ENCODE measurements around the gene KIF1A. TPM values are rescaled to one million over a fixed set of nuclear protein-coding genes. Genes with fewer than 3 reads are reported as not detected.

KIF1A gene
- total and polyA plus RNA-seq, 2 of the 8 experiments (the other 6 are each of a cell fraction or from before 2014, with no cell fraction given), result 61.3 to 281 TPM

DNA sequence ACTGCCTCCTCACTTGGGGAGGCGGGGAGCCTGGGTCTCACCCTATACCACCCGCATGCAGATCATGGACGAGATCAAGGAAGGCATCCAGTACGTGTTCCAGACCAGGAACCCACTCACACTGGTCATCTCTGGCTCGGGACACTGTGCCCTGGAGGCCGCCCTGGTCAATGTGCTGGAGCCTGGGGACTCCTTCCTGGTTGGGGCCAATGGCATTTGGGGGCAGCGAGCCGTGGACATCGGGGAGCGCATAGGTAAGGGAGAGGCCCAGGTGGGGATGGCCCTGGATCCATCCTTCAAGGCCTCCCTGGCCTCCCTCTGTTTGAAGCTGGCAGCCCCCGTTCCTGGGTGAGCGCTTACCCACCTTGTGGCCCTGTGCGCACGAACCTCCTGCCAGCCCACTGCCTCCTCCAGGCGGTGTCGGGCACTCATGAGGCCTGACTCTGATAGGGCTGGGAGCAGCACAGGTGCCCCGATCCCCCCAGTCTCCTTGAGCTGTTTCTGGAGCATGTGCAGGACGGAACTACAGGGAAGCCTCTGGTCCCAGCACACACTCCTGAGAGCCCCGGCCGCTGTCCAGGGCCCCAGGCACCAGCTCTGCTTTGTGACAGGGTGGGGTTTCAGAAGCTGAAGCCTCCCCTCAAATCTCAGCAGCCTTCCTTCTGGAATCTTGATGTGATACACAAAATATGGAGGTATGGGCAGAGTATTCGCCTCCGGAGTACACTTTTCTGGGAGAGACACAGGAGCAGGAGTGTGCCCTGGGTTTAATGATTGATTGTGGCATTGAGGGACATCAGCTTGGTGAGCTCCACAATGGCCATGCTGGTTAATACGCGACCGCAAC lies 49.3 kb upstream of the KIF1A start (continued):
- TF ChIP-seq, protein P1, sequence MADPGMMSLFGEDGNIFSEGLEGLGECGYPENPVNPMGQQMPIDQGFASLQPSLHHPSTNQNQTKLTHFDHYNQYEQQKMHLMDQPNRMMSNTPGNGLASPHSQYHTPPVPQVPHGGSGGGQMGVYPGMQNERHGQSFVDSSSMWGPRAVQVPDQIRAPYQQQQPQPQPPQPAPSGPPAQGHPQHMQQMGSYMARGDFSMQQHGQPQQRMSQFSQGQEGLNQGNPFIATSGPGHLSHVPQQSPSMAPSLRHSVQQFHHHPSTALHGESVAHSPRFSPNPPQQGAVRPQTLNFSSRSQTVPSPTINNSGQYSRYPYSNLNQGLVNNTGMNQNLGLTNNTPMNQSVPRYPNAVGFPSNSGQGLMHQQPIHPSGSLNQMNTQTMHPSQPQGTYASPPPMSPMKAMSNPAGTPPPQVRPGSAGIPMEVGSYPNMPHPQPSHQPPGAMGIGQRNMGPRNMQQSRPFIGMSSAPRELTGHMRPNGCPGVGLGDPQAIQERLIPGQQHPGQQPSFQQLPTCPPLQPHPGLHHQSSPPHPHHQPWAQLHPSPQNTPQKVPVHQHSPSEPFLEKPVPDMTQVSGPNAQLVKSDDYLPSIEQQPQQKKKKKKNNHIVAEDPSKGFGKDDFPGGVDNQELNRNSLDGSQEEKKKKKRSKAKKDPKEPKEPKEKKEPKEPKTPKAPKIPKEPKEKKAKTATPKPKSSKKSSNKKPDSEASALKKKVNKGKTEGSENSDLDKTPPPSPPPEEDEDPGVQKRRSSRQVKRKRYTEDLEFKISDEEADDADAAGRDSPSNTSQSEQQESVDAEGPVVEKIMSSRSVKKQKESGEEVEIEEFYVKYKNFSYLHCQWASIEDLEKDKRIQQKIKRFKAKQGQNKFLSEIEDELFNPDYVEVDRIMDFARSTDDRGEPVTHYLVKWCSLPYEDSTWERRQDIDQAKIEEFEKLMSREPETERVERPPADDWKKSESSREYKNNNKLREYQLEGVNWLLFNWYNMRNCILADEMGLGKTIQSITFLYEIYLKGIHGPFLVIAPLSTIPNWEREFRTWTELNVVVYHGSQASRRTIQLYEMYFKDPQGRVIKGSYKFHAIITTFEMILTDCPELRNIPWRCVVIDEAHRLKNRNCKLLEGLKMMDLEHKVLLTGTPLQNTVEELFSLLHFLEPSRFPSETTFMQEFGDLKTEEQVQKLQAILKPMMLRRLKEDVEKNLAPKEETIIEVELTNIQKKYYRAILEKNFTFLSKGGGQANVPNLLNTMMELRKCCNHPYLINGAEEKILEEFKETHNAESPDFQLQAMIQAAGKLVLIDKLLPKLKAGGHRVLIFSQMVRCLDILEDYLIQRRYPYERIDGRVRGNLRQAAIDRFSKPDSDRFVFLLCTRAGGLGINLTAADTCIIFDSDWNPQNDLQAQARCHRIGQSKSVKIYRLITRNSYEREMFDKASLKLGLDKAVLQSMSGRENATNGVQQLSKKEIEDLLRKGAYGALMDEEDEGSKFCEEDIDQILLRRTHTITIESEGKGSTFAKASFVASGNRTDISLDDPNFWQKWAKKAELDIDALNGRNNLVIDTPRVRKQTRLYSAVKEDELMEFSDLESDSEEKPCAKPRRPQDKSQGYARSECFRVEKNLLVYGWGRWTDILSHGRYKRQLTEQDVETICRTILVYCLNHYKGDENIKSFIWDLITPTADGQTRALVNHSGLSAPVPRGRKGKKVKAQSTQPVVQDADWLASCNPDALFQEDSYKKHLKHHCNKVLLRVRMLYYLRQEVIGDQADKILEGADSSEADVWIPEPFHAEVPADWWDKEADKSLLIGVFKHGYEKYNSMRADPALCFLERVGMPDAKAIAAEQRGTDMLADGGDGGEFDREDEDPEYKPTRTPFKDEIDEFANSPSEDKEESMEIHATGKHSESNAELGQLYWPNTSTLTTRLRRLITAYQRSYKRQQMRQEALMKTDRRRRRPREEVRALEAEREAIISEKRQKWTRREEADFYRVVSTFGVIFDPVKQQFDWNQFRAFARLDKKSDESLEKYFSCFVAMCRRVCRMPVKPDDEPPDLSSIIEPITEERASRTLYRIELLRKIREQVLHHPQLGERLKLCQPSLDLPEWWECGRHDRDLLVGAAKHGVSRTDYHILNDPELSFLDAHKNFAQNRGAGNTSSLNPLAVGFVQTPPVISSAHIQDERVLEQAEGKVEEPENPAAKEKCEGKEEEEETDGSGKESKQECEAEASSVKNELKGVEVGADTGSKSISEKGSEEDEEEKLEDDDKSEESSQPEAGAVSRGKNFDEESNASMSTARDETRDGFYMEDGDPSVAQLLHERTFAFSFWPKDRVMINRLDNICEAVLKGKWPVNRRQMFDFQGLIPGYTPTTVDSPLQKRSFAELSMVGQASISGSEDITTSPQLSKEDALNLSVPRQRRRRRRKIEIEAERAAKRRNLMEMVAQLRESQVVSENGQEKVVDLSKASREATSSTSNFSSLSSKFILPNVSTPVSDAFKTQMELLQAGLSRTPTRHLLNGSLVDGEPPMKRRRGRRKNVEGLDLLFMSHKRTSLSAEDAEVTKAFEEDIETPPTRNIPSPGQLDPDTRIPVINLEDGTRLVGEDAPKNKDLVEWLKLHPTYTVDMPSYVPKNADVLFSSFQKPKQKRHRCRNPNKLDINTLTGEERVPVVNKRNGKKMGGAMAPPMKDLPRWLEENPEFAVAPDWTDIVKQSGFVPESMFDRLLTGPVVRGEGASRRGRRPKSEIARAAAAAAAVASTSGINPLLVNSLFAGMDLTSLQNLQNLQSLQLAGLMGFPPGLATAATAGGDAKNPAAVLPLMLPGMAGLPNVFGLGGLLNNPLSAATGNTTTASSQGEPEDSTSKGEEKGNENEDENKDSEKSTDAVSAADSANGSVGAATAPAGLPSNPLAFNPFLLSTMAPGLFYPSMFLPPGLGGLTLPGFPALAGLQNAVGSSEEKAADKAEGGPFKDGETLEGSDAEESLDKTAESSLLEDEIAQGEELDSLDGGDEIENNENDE (IDR thresholded peaks at IDR 0.05; ENCODE audit: insufficient replicate concordance, low read length), result no peak
- no peak for TF ChIP-seq JUND (IDR thresholded peaks at IDR 0.05; ENCODE audit: low read length)
- TF ChIP-seq KDM4A (IDR thresholded peaks at IDR 0.05; ENCODE audit: low read depth, low read length, severe bottlenecking), result no peak
- no peak for TF ChIP-seq SP1 (IDR thresholded peaks at IDR 0.05; ENCODE audit: low read depth, low read length)
- no peak for TF ChIP-seq CBX5 (IDR thresholded peaks at IDR 0.05; ENCODE audit: low read depth, low read length)
- TF ChIP-seq YY1 (IDR thresholded peaks at IDR 0.05; ENCODE audit: low read depth, low read length), result no peak
- no peak for TF ChIP-seq JUN (IDR thresholded peaks at IDR 0.05; ENCODE audit: low read depth, low read length)
- TF ChIP-seq TEAD4 (IDR thresholded peaks at IDR 0.05; ENCODE audit: low read depth, low read length), result no peak
- no peak for TF ChIP-seq EGR1 (IDR thresholded peaks at IDR 0.05; ENCODE audit: borderline replicate concordance, low read depth, low read length)
